OCI-LY1 (cell line): ENCODE data around the gene PRR23A.

Experiments used
- H2AFZ ChIP-seq: fragments of 200-600 bp; sonication (generic), shearing (Covaris generic); 2 replicates; pipeline ENCODE4 v1.6.0; 2014; ENCODE audit warnings: antibody characterized with exemption, mild to moderate bottlenecking, low read length
- H3F3A ChIP-seq: fragments of 200-600 bp; sonication (generic), shearing (Covaris generic); 2 replicates; pipeline ENCODE4 v1.6.0; 2014; ENCODE audit warnings: mild to moderate bottlenecking, antibody characterized with exemption, low read length, moderate library complexity; ENCODE audit not compliant: insufficient read depth
- H3K27ac ChIP-seq: fragments of 200-600 bp; sonication (generic); 2 replicates; pipeline ENCODE4 v1.5.1; 2014; ENCODE audit warnings: low read length, mixed run types, mild to moderate bottlenecking, low read depth; ENCODE audit not compliant: poor library complexity, severe bottlenecking
- H3K27me3 ChIP-seq: fragments of 200-600 bp; sonication (generic); 2 replicates; pipeline ENCODE4 v1.6.0; 2014; ENCODE audit warnings: antibody characterized with exemption, mild to moderate bottlenecking, low read length, moderate library complexity; ENCODE audit not compliant: insufficient read depth
- H3K36me3 ChIP-seq: fragments of 200-600 bp; sonication (generic); 2 replicates; pipeline ENCODE4 v1.6.1; 2014; ENCODE audit warnings: mild to moderate bottlenecking, antibody characterized with exemption, low read length, moderate library complexity, mixed read lengths; ENCODE audit not compliant: insufficient read depth
- H3K4me1 ChIP-seq: fragments of 200-600 bp; sonication (generic); 2 replicates; pipeline ENCODE4 v1.5.1; 2014; ENCODE audit warnings: mild to moderate bottlenecking, low read length, moderate library complexity; ENCODE audit not compliant: insufficient read depth, severe bottlenecking
- H3K4me2 ChIP-seq: fragments of 200-600 bp; sonication (generic), shearing (Covaris generic); 2 replicates; pipeline ENCODE4 v1.6.1; 2014; ENCODE audit warnings: low read length
- H3K4me3 ChIP-seq: fragments of 200-600 bp; sonication (generic); 2 replicates; pipeline ENCODE4 v1.5.1; 2014; ENCODE audit warnings: low read length, low read depth, mild to moderate bottlenecking, mixed read lengths; ENCODE audit not compliant: poor library complexity, severe bottlenecking
- H3K79me2 ChIP-seq: fragments of 200-600 bp; shearing (Covaris generic); 2 replicates; pipeline ENCODE4 v1.6.1; 2016; ENCODE audit warnings: mixed run types, low read length, mixed read lengths; ENCODE audit not compliant: insufficient read depth
- H3K9ac ChIP-seq: fragments of 200-600 bp; sonication (generic), shearing (Covaris generic); 2 replicates; pipeline ENCODE4 v1.6.1; 2014; ENCODE audit warnings: mild to moderate bottlenecking, low read length, mixed read lengths
- H3K9me2 ChIP-seq: fragments of 200-600 bp; sonication (generic), shearing (Covaris generic); 2 replicates; pipeline ENCODE4 v1.6.1; 2014; ENCODE audit warnings: low read depth, mild to moderate bottlenecking, low read length, mixed read lengths
- H3K9me3 ChIP-seq: fragments of 200-600 bp; shearing (Covaris generic); 2 replicates; pipeline ENCODE4 v1.6.1; 2014; ENCODE audit warnings: low read length, mixed read lengths
- H4K20me1 ChIP-seq: fragments of 200-600 bp; sonication (generic), shearing (Covaris generic); 2 replicates; pipeline ENCODE4 v1.6.0; 2016; ENCODE audit warnings: mild to moderate bottlenecking, low read length; ENCODE audit not compliant: insufficient read depth
- EZH2 ChIP-seq: fragments of 200-600 bp; sonication (generic), shearing (Covaris generic); IDR thresholded peaks from 2 replicates; pipeline ENCODE4 v1.8.0; 2017; ENCODE audit warnings: borderline replicate concordance, mixed run types, mild to moderate bottlenecking, antibody characterized with exemption, low read length, moderate library complexity, mixed read lengths
- TF ChIP-seq, protein P1 (sequence below): fragments of 200-600 bp; sonication (generic), shearing (Covaris generic); IDR thresholded peaks from 2 replicates; pipeline ENCODE4 v1.5.1; 2017; ENCODE audit warnings: mild to moderate bottlenecking, antibody characterized with exemption, low read length, moderate library complexity, mixed read lengths

PRR23A gene

DNA sequence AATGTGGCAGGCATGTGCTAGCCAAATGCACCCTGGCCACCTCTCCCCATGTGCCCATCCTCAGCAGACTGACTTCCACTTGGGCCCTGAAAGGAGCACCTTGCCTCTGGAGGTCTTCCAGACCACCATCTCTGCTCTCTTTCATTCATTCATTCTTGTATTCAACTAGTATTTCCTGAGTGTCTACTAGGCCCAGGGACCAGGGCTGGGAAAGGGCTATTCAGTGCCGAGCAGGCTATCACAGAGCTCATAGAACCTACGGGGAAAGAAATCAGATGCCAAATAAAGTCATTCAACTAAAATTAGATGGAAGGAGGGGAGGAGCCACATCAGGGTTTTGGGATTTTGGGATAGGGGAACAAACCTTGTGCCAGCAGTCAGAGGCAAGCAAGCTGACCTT is 18.9 kb downstream of the PRR23A start:
- H3K4me2 ChIP-seq = no peak overlapping the region
- H3K79me2 ChIP-seq = no peaks in the 10 kb centered on the region
- no peaks in the 10 kb centered on the region for H3K27me3 ChIP-seq
- no peak overlapping the region for H3K9ac ChIP-seq
- no peaks in the 10 kb centered on the region for H4K20me1 ChIP-seq
- no peaks in the 10 kb centered on the region for H3K4me1 ChIP-seq
- no peaks in the 10 kb centered on the region for H3K36me3 ChIP-seq
- H3F3A ChIP-seq = no peaks in the 10 kb centered on the region
- no peaks in the 10 kb centered on the region for H3K9me3 ChIP-seq
- H3K4me3 ChIP-seq = no peak overlapping the region
- H3K27ac ChIP-seq = no peak overlapping the region
- TF ChIP-seq, protein P1, sequence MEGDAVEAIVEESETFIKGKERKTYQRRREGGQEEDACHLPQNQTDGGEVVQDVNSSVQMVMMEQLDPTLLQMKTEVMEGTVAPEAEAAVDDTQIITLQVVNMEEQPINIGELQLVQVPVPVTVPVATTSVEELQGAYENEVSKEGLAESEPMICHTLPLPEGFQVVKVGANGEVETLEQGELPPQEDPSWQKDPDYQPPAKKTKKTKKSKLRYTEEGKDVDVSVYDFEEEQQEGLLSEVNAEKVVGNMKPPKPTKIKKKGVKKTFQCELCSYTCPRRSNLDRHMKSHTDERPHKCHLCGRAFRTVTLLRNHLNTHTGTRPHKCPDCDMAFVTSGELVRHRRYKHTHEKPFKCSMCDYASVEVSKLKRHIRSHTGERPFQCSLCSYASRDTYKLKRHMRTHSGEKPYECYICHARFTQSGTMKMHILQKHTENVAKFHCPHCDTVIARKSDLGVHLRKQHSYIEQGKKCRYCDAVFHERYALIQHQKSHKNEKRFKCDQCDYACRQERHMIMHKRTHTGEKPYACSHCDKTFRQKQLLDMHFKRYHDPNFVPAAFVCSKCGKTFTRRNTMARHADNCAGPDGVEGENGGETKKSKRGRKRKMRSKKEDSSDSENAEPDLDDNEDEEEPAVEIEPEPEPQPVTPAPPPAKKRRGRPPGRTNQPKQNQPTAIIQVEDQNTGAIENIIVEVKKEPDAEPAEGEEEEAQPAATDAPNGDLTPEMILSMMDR = no peak
- TF ChIP-seq EZH2 = no peak
- no peak overlapping the region for H2AFZ ChIP-seq
- no peaks in the 10 kb centered on the region for H3K9me2 ChIP-seq

- Histone ChIP-seq H2AFZ (no peak overlapping the region), H3K27ac (no peak overlapping the region), H3K9me3 (no peaks in the 10 kb centered on the region), H3K9ac (no peak overlapping the region), H3K9me2 (no peaks in the 10 kb centered on the region), H3F3A (no peaks in the 10 kb centered on the region), H3K4me1 (no peaks in the 10 kb centered on the region), H3K4me3 (no peak overlapping the region), H3K4me2 (no peak overlapping the region), H3K27me3 (0 out of 2 replicates have a peak, but pooled peaks cover 1% of the 10 kb centered on the region), H3K36me3 (no peaks in the 10 kb centered on the region), H4K20me1 (no peaks in the 10 kb centered on the region), H3K79me2 (no peaks in the 10 kb centered on the region)
- TF ChIP-seq, protein P1 = no peak
- no peak for TF ChIP-seq EZH2
Observed at GRCh38 chr3:138985932-138986331, 20.1 kb downstream of the PRR23A start.

DNA sequence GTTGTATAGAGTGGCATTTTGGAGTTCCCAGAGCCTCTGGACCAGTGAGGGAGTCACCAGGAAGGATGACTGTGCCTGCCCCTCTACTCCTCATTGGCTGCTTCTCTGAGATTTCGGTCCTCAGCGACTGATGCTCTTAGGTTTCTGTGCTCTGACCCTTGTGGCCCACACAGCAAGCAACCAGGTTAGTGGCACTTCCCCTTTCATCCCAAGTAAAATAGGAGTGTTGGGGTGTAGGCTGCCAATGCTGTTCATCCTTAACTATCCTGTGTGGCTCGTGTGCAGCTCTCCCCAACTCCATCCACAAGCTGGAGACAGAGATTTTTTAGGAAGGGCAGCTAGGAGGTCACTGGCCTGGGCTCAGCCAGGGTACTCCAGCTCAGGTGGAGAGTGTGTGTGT is 21.3 kb downstream of the PRR23A start:
- Histone ChIP-seq H3K27ac (no peak overlapping the region), H3F3A (no peaks in the 10 kb centered on the region), H3K9me3 (no peaks in the 10 kb centered on the region), H3K9ac (no peak overlapping the region), H3K9me2 (no peaks in the 10 kb centered on the region), H3K36me3 (no peaks in the 10 kb centered on the region), H3K4me3 (no peak overlapping the region), H3K4me2 (no peak overlapping the region), H3K79me2 (no peaks in the 10 kb centered on the region), H3K4me1 (no peaks in the 10 kb centered on the region), H4K20me1 (no peaks in the 10 kb centered on the region), H3K27me3 (0 out of 2 replicates have a peak, but pooled peaks cover 4% of the 10 kb centered on the region), H2AFZ (no peak overlapping the region)
- TF ChIP-seq EZH2 = no peak
- TF ChIP-seq, protein P1 = no peak
